ENCODE results near the gene FAAP20. TPM values are rescaled to one million over a fixed set of nuclear protein-coding genes. Genes with fewer than 3 reads are reported as not detected.

Gene FAAP20
- total RNA-seq, 1 donor from 2014 or later = 77.9 TPM

- no peaks in the 10 kb centered on the region for H3K27me3 Mint-ChIP-seq
- DNase-seq (ENCODE audit: low spot score, unreplicated experiment) = no peak
- H3K4me1 Mint-ChIP-seq (ENCODE audit: low read depth) = no peaks in the 10 kb centered on the region
- H3K4me3 Mint-ChIP-seq (ENCODE audit: low read depth) = no peak overlapping the region
- H3K27ac Mint-ChIP-seq = no peak overlapping the region
- no peak for TF ChIP-seq CTCF (IDR thresholded peaks at IDR 0.05; ENCODE audit: unreplicated experiment)
- H3K36me3 Mint-ChIP-seq (ENCODE audit: insufficient read depth) = peaks cover 16% of the 10 kb centered on the region
- no peaks in the 10 kb centered on the region for H3K9me3 Mint-ChIP-seq (ENCODE audit: low read depth)
Measured at GRCh38 chr1:2177541-2177940, 17.0 kb downstream of the FAAP20 start.

GRCh38 chr1:2176615-2177014 is 18.0 kb downstream of the FAAP20 start:
- H3K4me1 Mint-ChIP-seq (ENCODE audit: low read depth) = no peaks in the 10 kb centered on the region
- H3K9me3 Mint-ChIP-seq (ENCODE audit: low read depth) = no peaks in the 10 kb centered on the region
- DNase-seq (ENCODE audit: low spot score, unreplicated experiment) = no peak
- peaks cover 16% of the 10 kb centered on the region for H3K36me3 Mint-ChIP-seq (ENCODE audit: insufficient read depth)
- no peak for TF ChIP-seq CTCF (IDR thresholded peaks at IDR 0.05; ENCODE audit: unreplicated experiment)
- no peak overlapping the region for H3K27ac Mint-ChIP-seq
- no peak overlapping the region for H3K4me3 Mint-ChIP-seq (ENCODE audit: low read depth)
- no peaks in the 10 kb centered on the region for H3K27me3 Mint-ChIP-seq

- H3K4me3 Mint-ChIP-seq (ENCODE audit: low read depth) = no peak overlapping the region
- H3K9me3 Mint-ChIP-seq (ENCODE audit: low read depth) = no peaks in the 10 kb centered on the region
- H3K36me3 Mint-ChIP-seq (ENCODE audit: insufficient read depth) = peaks cover 16% of the 10 kb centered on the region
- no peaks in the 10 kb centered on the region for H3K27me3 Mint-ChIP-seq
- no peak for TF ChIP-seq CTCF (IDR thresholded peaks at IDR 0.05; ENCODE audit: unreplicated experiment)
- no peak overlapping the region for H3K27ac Mint-ChIP-seq
- H3K4me1 Mint-ChIP-seq (ENCODE audit: low read depth) = no peaks in the 10 kb centered on the region
- DNase-seq (ENCODE audit: low spot score, unreplicated experiment) = no peak
Measured at GRCh38 chr1:2175681-2176454, 18.7 kb downstream of the FAAP20 start.

GRCh38 chr1:2175055-2175414 is 19.5 kb downstream of the FAAP20 start:
- no peaks in the 10 kb centered on the region for H3K9me3 Mint-ChIP-seq (ENCODE audit: low read depth)
- no peaks in the 10 kb centered on the region for H3K4me1 Mint-ChIP-seq (ENCODE audit: low read depth)
- no peak overlapping the region for H3K27ac Mint-ChIP-seq
- no peak overlapping the region for H3K4me3 Mint-ChIP-seq (ENCODE audit: low read depth)
- DNase-seq (ENCODE audit: low spot score, unreplicated experiment) = no peak
- H3K36me3 Mint-ChIP-seq (ENCODE audit: insufficient read depth) = peaks cover 14% of the 10 kb centered on the region
- H3K27me3 Mint-ChIP-seq = no peaks in the 10 kb centered on the region
- TF ChIP-seq CTCF (IDR thresholded peaks at IDR 0.05; ENCODE audit: unreplicated experiment) = no peak

- peak; percentile 89 for TF ChIP-seq CTCF (IDR thresholded peaks at IDR 0.05; ENCODE audit: unreplicated experiment)
- Mint-ChIP-seq H3K36me3 (ENCODE audit: insufficient read depth) (peaks cover 14% of the 10 kb centered on the region), H3K4me1 (ENCODE audit: low read depth) (no peaks in the 10 kb centered on the region), H3K4me3 (ENCODE audit: low read depth) (no peak overlapping the region), H3K9me3 (ENCODE audit: low read depth) (no peaks in the 10 kb centered on the region), H3K27ac (no peak overlapping the region), H3K27me3 (no peaks in the 10 kb centered on the region)
- peak; percentile 56 for DNase-seq (ENCODE audit: low spot score, unreplicated experiment)
Measured at GRCh38 chr1:2174348-2175054, 20.1 kb downstream of the FAAP20 start.
